HepG2 (cell line): ENCODE results near the gene GRHL1. TPM values are rescaled to one million over a fixed set of nuclear protein-coding genes. Genes with fewer than 3 reads are reported as not detected.

ENCODE experiments used
- CAMTA2 ChIP-seq: sonication (generic); formaldehyde crosslinking; IDR thresholded peaks from 2 replicates; pipeline ENCODE4 v1.4.0; 2020; ENCODE audit warnings: mild to moderate bottlenecking, missing genetic modification reagents, borderline replicate concordance
- GRHL1 ChIP-seq: sonication (generic); formaldehyde crosslinking; conservative IDR thresholded peaks from 2 replicates; pipeline ENCODE4 v1.8.0; 2022; ENCODE audit warnings: missing genetic modification reagents
- HOXD1 ChIP-seq: sonication (generic); formaldehyde crosslinking; IDR thresholded peaks from 2 replicates; pipeline ENCODE4 v1.5.0; 2020; ENCODE audit warnings: missing genetic modification reagents
- NR2C2 ChIP-seq: sonication (generic); formaldehyde crosslinking; IDR thresholded peaks from 2 replicates; pipeline ENCODE4 v1.4.0; 2020; ENCODE audit warnings: missing genetic modification reagents, mild to moderate bottlenecking, moderate library complexity, borderline replicate concordance
- PAXIP1 ChIP-seq: sonication (generic); formaldehyde crosslinking; conservative IDR thresholded peaks from 2 replicates; pipeline ENCODE4 v1.4.0; 2020; ENCODE audit warnings: mild to moderate bottlenecking, missing genetic modification reagents, moderate library complexity
- RAD21 ChIP-seq: fragments of 450-650 bp; formaldehyde crosslinking; IDR thresholded peaks from 2 replicates; pipeline ENCODE4 v1.5.0; 2020; ENCODE audit warnings: mild to moderate bottlenecking
- SKI ChIP-seq: fragments of 450-650 bp; IDR thresholded peaks from one replicate; pipeline ENCODE4 v1.6.1; 2018; ENCODE audit warnings: mild to moderate bottlenecking; ENCODE audit not compliant: partially characterized antibody
- SNRNP70 ChIP-seq: fragments of 200-400 bp; formaldehyde crosslinking; IDR thresholded peaks from 2 replicates; pipeline ENCODE4 v1.6.1; 2017; ENCODE audit warnings: mild to moderate bottlenecking, low read depth, low read length, moderate library complexity
- TARDBP ChIP-seq: sonication (generic); formaldehyde crosslinking; IDR thresholded peaks from 2 replicates; pipeline ENCODE4 v1.8.0; 2022; ENCODE audit warnings: mild to moderate bottlenecking, missing genetic modification reagents
- TCF12 ChIP-seq, 2 experiments: fragments of 450-650 bp in 1 of 2; sonication (generic) in 1 of 2; formaldehyde crosslinking in 1 of 2; IDR thresholded peaks; 2 replicates each; pipeline versions ENCODE4 v1.6.1 to v1.8.0; 2017 to 2022; ENCODE audit warnings: antibody characterized with exemption in 1 of 2, mild to moderate bottlenecking in 1 of 2, missing genetic modification reagents in 1 of 2, moderate library complexity in 1 of 2
- ZNF256 ChIP-seq: sonication (generic); formaldehyde crosslinking; conservative IDR thresholded peaks from 2 replicates; pipeline ENCODE4 v1.4.0; 2020; ENCODE audit warnings: missing genetic modification reagents
- ZNF484 ChIP-seq: sonication (generic); formaldehyde crosslinking; IDR thresholded peaks from 2 replicates; pipeline ENCODE4 v1.5.1; 2020; ENCODE audit warnings: mild to moderate bottlenecking, low read depth, missing genetic modification reagents, borderline replicate concordance
- ZNF558 ChIP-seq: sonication (generic); formaldehyde crosslinking; IDR thresholded peaks from 2 replicates; pipeline ENCODE4 v1.9.0; 2022; ENCODE audit warnings: mild to moderate bottlenecking, missing genetic modification reagents, borderline replicate concordance
- polyA plus RNA-seq, 8 experiments: library from polyadenylated mRNA; depleted of rRNA in 3 of 8; stranded (reverse) in 7 of 8; unstranded in 1 of 8; fragments of >200 nt; fragmentation: Illumina TruSeq in 4 of 8; extraction: Trizol in 4 of 8; gene quantifications; 2 replicates each; pipeline versions ENCODE4 v1.2.1 to v1.2.3, GENCODE V29; 2011 to 2016; ENCODE audit warnings: low read depth in 4 of 8, missing spikeins in 1 of 8, mixed read lengths in 1 of 8; ENCODE audit not compliant: insufficient read depth in 1 of 8
- total RNA-seq, 5 experiments: library from RNA; depleted of rRNA; stranded (reverse); fragments of >200 nt; fragmentation: Illumina TruSeq; extraction: Trizol; gene quantifications; 2 replicates each; pipeline ENCODE4 v1.2.3, GENCODE V29; 2016; ENCODE audit warnings: low read depth in 1 of 5
- TF ChIP-seq, protein P1 (sequence below): sonication (generic); formaldehyde crosslinking; IDR thresholded peaks from 2 replicates; pipeline ENCODE4 v1.8.1; 2023; ENCODE audit warnings: mild to moderate bottlenecking, missing genetic modification reagents, borderline replicate concordance
- TF ChIP-seq, protein P2 (sequence below): sonication (generic); formaldehyde crosslinking; IDR thresholded peaks from 2 replicates; pipeline ENCODE4 v1.5.1; 2020; ENCODE audit warnings: mild to moderate bottlenecking, missing genetic modification reagents, moderate library complexity
- TF ChIP-seq, protein P3 (sequence below): sonication (generic); formaldehyde crosslinking; IDR thresholded peaks from 2 replicates; pipeline ENCODE4 v1.4.0; 2020; ENCODE audit warnings: missing genetic modification reagents, borderline replicate concordance

Gene GRHL1
- total and polyA plus RNA-seq, 2 of the 13 experiments (the other 11 are each of a cell fraction or from before 2014, with no cell fraction given) = 9.3 to 12.0 TPM

GRCh38 chr2:9951522-9952285 is at the start of gene GRHL1 (continued):
- TF ChIP-seq, protein P1, sequence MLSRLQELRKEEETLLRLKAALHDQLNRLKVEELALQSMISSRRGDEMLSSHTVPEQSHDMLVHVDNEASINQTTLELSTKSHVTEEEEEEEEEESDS (CRISPR knock-in tag) = 0 out of 2 replicates have a peak, but pooled peaks have one; percentile 47
- peak; percentile 56 for TF ChIP-seq RAD21 (CRISPR knock-in tag)
- peak; percentile 36; the same call in 1 of the 2 replicates for TF ChIP-seq PAXIP1 (CRISPR knock-in tag)
- TF ChIP-seq, protein P2, sequence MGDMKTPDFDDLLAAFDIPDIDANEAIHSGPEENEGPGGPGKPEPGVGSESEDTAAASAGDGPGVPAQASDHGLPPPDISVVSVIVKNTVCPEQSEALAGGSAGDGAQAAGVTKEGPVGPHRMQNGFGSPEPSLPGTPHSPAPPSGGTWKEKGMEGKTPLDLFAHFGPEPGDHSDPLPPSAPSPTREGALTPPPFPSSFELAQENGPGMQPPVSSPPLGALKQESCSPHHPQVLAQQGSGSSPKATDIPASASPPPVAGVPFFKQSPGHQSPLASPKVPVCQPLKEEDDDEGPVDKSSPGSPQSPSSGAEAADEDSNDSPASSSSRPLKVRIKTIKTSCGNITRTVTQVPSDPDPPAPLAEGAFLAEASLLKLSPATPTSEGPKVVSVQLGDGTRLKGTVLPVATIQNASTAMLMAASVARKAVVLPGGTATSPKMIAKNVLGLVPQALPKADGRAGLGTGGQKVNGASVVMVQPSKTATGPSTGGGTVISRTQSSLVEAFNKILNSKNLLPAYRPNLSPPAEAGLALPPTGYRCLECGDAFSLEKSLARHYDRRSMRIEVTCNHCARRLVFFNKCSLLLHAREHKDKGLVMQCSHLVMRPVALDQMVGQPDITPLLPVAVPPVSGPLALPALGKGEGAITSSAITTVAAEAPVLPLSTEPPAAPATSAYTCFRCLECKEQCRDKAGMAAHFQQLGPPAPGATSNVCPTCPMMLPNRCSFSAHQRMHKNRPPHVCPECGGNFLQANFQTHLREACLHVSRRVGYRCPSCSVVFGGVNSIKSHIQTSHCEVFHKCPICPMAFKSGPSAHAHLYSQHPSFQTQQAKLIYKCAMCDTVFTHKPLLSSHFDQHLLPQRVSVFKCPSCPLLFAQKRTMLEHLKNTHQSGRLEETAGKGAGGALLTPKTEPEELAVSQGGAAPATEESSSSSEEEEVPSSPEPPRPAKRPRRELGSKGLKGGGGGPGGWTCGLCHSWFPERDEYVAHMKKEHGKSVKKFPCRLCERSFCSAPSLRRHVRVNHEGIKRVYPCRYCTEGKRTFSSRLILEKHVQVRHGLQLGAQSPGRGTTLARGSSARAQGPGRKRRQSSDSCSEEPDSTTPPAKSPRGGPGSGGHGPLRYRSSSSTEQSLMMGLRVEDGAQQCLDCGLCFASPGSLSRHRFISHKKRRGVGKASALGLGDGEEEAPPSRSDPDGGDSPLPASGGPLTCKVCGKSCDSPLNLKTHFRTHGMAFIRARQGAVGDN = peak; percentile 63; the same call in 1 of the 2 replicates
- 0 out of 2 replicates have a peak, but pooled peaks have one; percentile 44 for TF ChIP-seq ZNF256
- TF ChIP-seq NR2C2 (CRISPR knock-in tag) = peak; percentile 65; the same call in 1 of the 2 replicates
- no peak for TF ChIP-seq SNRNP70
- no peak for TF ChIP-seq GRHL1 (CRISPR knock-in tag)
- TF ChIP-seq HOXD1 (CRISPR knock-in tag) = peak; percentile 21; the same call in 1 of the 2 replicates
- TF ChIP-seq, protein P3, sequence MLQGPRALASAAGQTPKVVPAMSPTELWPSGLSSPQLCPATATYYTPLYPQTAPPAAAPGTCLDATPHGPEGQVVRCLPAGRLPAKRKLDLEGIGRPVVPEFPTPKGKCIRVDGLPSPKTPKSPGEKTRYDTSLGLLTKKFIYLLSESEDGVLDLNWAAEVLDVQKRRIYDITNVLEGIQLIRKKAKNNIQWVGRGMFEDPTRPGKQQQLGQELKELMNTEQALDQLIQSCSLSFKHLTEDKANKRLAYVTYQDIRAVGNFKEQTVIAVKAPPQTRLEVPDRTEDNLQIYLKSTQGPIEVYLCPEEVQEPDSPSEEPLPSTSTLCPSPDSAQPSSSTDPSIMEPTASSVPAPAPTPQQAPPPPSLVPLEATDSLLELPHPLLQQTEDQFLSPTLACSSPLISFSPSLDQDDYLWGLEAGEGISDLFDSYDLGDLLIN (CRISPR knock-in tag) = no peak
- TF ChIP-seq CAMTA2 = no peak
- peak; percentile 80 for TF ChIP-seq SKI
- TF ChIP-seq TCF12 (IDR thresholded peaks at IDR 0.05) = no peak
- peak; percentile 76; the same call in 1 of the 2 replicates for TF ChIP-seq TCF12 (CRISPR knock-in tag; IDR thresholded peaks at IDR 0.05)
- no peak for TF ChIP-seq ZNF558 (CRISPR knock-in tag)
- TF ChIP-seq TARDBP (CRISPR knock-in tag) = peak; percentile 75; the same call in 1 of the 2 replicates
- no peak for TF ChIP-seq ZNF484 (CRISPR knock-in tag)
